ENCODE results near the gene SLC39A9.

SLC39A9 gene

GRCh38 chr14:69350892-69351291 lies 47.6 kb upstream of the SLC39A9 start (continued):
- TF ChIP-seq POU6F1 (CRISPR knock-in tag; IDR thresholded peaks at IDR 0.05; ENCODE audit: borderline replicate concordance, low read depth), result no peak

- ATAC-seq, result no peak
- no peak for TF ChIP-seq TSHZ2 (CRISPR knock-in tag; IDR thresholded peaks at IDR 0.05)
- TF ChIP-seq ZNF565 (CRISPR knock-in tag; conservative IDR thresholded peaks at IDR 0.05; ENCODE audit: low read depth), result no peak
- no peak for TF ChIP-seq ZC3H10 (CRISPR knock-in tag; IDR thresholded peaks at IDR 0.05)
- no peak for TF ChIP-seq TOX (CRISPR knock-in tag; IDR thresholded peaks at IDR 0.05; ENCODE audit: borderline replicate concordance)
- TF ChIP-seq GLIS3 (CRISPR knock-in tag; IDR thresholded peaks at IDR 0.05), result no peak
- TF ChIP-seq RARB (CRISPR knock-in tag; IDR thresholded peaks at IDR 0.05), result no peak
- TF ChIP-seq ISL1 (CRISPR knock-in tag; IDR thresholded peaks at IDR 0.05), result no peak
- no peak for TF ChIP-seq ARNTL (CRISPR knock-in tag; IDR thresholded peaks at IDR 0.05; ENCODE audit: borderline replicate concordance, low read depth)
- no peak for TF ChIP-seq ZNF70 (CRISPR knock-in tag; IDR thresholded peaks at IDR 0.05)
- TF ChIP-seq CSRNP3 (CRISPR knock-in tag; IDR thresholded peaks at IDR 0.05), result no peak
- TF ChIP-seq CSDC2 (CRISPR knock-in tag; IDR thresholded peaks at IDR 0.05), result no peak
- no peak for TF ChIP-seq ZNF8 (CRISPR knock-in tag; IDR thresholded peaks at IDR 0.05)
- no peak for TF ChIP-seq ESRRG (CRISPR knock-in tag; IDR thresholded peaks at IDR 0.05)
- TF ChIP-seq SNAI2 (CRISPR knock-in tag; IDR thresholded peaks at IDR 0.05), result no peak
- no peak for TF ChIP-seq TCF4 (CRISPR knock-in tag; IDR thresholded peaks at IDR 0.05; ENCODE audit: borderline replicate concordance)
- TF ChIP-seq ZFP3 (CRISPR knock-in tag; IDR thresholded peaks at IDR 0.05), result no peak
- no peak for TF ChIP-seq POU6F1 (CRISPR knock-in tag; IDR thresholded peaks at IDR 0.05; ENCODE audit: borderline replicate concordance, low read depth)
- no peak for TF ChIP-seq PPARA (CRISPR knock-in tag; IDR thresholded peaks at IDR 0.05; ENCODE audit: borderline replicate concordance)
- TF ChIP-seq OSR1 (CRISPR knock-in tag; IDR thresholded peaks at IDR 0.05), result no peak
- no peak for TF ChIP-seq ZFP30 (CRISPR knock-in tag; IDR thresholded peaks at IDR 0.05)
Observed at GRCh38 chr14:69351385-69351784, 47.1 kb upstream of the SLC39A9 start.

- TF ChIP-seq SNAI2 (CRISPR knock-in tag; IDR thresholded peaks at IDR 0.05) (no peak), RARB (CRISPR knock-in tag; IDR thresholded peaks at IDR 0.05) (no peak), POU6F1 (CRISPR knock-in tag; IDR thresholded peaks at IDR 0.05; ENCODE audit: borderline replicate concordance, low read depth) (no peak), ZNF8 (CRISPR knock-in tag; IDR thresholded peaks at IDR 0.05) (no peak), CREB5 (CRISPR knock-in tag; IDR thresholded peaks at IDR 0.05; ENCODE audit: low read depth) (no peak), ISL1 (CRISPR knock-in tag; IDR thresholded peaks at IDR 0.05) (no peak), CSRNP3 (CRISPR knock-in tag; IDR thresholded peaks at IDR 0.05) (no peak), BACH2 (CRISPR knock-in tag; IDR thresholded peaks at IDR 0.05; ENCODE audit: borderline replicate concordance) (no peak), ESRRG (CRISPR knock-in tag; IDR thresholded peaks at IDR 0.05) (no peak), ZFP30 (CRISPR knock-in tag; IDR thresholded peaks at IDR 0.05) (no peak), PATZ1 (CRISPR knock-in tag; IDR thresholded peaks at IDR 0.05; ENCODE audit: borderline replicate concordance) (no peak), GLIS3 (CRISPR knock-in tag; IDR thresholded peaks at IDR 0.05) (no peak), CSDC2 (CRISPR knock-in tag; IDR thresholded peaks at IDR 0.05) (no peak), OSR1 (CRISPR knock-in tag; IDR thresholded peaks at IDR 0.05) (no peak), TCF4 (CRISPR knock-in tag; IDR thresholded peaks at IDR 0.05; ENCODE audit: borderline replicate concordance) (no peak), ARNTL (CRISPR knock-in tag; IDR thresholded peaks at IDR 0.05; ENCODE audit: borderline replicate concordance, low read depth) (no peak)
- no peak for ATAC-seq
Observed at GRCh38 chr14:69351911-69352310, 46.6 kb upstream of the SLC39A9 start.

Data from SK-N-SH treated with all-trans-retinoic acid at 6 μM for 48 hours (cell line).